Inferior parietal cortex (tissue), 1 donor: ENCODE data around the gene SLC6A8.
"Not testable (repeated sequence)": the region's sequence is repeated elsewhere in the genome, so short reads cannot be mapped to it uniquely, and the experiment has no call there.

Experiments used
- DNase-seq: peaks from one replicate; pipeline ENCODE4 v3.0.0-alpha.2; 2016; ENCODE audit errors: extremely low spot score

SLC6A8 gene

DNA sequence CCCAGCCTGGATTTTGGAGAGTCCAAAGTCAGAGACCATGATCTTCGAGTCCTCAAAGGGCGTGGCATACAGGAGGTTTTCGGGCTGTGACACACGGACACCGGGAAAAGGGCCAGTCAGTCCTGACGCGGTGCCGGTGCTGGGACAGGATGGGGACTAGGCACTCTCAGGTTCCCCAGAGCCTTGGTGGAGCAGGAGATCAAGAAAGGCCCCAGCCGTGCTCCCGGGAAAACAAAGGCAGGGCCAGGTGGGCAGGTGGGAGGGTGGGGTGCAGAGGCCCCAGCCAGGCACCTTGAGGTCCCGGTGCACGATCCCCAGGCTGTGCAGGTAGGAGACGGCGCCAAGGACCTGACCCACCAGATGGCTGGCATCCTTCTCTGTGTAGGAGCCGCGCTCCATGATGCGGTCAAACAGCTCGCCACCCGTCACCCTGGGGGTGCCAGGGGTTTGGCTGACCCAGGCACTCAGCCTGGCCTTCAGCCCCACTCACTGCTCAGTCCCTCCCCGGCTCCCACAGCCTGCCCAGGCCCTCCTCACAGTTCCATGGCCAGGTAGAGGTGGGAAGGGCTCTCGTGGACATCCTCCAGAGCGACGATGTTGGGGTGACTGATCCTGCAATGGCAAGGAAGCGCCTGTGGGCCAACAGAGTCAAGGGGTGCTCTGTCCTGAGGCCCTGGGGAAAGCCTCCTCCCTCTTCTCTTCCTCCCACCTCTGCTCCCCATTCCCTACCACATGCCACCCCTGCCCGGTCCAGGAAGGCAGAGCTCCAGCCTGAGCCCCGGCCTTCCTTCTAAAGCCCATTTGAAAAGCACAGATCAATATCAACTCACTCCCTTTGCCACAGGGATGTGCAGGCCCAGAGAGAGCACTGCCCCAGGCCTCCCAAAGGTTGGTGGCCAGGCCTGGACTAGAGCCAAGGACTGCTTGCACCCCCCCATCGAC, 15.9 kb upstream of the SLC6A8 start:
- DNase-seq = no peak

DNA sequence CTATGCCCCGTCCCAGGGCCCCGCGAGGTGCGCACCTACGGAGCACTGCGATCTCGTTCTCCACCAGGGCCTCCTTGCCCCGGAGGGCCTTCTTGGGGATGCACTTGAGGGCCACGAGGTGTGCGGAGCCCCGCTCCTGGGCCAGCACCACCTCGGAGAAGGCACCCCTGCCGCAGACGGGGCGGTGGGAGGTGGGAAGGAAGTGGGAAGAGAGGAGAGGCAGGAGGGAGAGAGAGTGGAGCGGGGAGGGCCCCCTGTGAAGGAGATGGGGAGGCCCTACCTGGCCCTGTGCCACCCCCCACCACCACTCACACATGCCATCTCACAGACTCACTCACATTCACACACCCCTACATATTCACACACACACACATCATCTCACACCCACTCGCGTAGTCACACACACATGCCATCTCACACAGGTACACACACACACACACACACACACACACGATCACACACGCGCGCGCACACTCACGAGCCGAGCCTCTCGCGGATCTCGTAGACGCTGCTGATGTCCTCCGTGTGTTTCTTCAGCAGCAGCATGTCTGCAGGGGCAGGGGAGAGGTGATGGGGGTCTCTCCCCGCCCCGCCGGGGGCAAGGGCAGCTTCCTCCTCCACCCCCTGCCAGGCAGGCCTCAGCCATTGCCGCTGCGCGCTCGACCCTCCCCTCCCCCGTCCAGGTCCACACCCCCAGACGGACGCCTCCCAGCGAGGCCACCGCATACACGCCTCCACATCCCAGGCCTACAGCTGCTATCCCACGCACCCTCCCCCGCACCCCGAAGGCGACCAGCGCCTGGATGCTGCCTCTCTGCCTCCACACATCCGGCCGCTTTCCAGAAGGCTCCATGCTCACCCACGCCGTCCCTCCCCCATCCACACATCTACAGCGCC, 14.9 kb upstream of the SLC6A8 start:
- no peak for DNase-seq

DNA sequence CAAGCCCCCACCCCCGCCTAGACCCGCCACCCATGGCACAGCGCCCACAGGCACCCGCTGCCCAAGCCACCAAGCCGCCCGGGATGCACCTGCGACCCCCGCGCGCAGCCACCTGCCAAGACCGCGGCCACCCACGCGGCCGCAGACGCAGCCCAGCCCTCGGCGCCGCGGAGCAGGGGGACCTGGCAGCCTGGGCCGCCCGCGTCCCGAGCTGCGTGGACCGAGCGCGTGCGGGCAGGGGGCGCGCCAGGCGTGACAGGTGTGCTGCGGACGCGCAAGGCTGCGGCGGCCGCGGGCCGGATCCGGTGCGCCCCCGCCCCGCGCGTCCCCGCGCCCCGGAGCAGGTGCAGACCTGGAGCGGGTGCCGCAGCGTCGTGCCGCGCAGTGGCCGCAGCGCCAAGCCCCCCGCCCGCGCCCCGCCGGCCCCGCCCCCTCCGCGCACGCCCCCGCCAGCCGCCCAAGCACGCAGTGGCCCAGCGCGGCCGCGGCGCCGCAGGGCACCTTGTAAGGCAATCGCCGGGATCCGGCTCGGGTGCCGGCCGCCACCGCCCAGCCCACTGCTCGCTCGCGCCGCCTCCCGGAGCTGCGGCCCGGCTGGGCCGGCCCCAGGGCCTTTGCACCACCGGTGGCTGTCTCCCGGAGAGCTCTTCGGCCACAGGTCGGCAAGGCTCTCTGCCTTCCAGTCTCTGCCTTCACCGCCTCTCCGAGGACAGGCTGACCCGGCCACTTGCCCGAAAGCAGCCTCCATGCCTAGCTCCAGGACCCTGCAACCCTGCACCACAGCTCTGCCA, 14.1 kb upstream of the SLC6A8 start, which contains the start of gene PNCK:
PNCK (minus strand) TSS at position 386 of the 791 bp plus-strand sequence. CDS start 737 bp downstream, outside the sequence.
- DNase-seq = no peak

DNA sequence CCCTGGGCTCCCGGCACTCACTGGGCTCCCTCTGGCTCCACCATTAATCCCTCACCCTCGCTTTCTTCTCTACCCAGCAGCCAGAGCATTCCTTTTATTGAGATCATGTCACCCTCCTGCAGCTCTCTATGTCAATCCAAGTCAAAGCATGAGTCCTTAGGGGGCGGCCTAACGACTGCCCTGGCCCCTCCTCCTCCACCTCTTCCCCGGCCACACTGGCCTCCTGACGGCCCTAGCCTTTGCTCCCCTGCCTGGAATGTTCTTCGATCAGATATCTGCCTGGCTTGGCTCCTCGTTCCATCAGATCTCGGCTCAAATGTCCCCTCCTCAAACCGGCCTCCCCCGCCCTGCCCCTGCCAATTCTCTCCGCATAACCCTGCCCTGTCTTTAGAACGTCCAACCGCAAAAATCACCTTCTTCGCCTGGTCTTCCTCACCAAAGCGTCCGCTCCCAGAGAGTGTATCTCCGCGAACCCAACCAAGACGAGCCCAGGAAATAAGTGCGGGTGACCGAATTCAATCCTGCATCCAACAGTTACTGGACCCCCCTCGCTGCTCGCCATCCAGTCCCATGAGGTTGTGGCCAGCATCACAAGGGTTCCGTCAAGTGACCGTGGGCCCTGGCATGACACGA, 13.4 kb upstream of the SLC6A8 start:
- DNase-seq = no peak

DNA sequence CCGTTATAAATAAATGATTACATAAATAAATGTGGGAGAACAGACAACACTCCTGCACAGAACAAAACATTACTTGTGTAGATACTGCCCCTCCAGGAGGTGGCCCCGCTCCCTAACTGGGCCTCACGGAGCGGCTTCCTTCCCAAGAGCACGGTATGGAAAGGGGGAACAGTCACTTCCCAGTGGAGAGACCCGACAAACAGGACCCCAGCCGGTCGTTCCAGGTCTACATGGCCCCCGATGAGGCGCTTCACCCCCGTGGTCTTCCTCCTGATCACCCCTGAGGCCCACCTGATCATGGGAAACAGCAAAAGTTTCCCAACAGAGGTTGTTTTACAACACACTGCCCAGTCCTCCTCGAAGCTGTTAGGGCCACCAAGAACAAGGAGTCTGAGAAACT, 6.6 kb upstream of the SLC6A8 start:
- DNase-seq = no peak

DNA sequence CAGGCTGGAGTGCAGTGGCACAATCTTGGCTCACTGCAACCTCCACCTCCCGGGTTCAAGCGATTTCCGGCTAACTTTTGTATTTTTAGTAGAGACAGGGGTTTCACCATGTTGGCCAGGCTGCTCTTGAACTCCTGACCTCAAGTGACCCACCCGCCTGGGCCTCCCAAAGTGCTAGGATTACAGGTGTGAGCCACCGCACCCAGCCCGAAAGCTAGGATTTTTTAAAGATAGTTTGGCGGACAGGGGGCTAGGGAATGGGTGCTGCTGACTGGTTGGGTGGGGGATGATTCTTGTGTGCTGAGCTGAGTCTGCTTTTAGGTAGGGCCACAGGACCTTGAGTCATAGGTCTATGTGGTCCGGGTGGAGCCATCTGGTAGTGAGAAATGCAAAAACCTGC, 4.2 kb upstream of the SLC6A8 start:
- not testable (repeated sequence) for DNase-seq

DNA sequence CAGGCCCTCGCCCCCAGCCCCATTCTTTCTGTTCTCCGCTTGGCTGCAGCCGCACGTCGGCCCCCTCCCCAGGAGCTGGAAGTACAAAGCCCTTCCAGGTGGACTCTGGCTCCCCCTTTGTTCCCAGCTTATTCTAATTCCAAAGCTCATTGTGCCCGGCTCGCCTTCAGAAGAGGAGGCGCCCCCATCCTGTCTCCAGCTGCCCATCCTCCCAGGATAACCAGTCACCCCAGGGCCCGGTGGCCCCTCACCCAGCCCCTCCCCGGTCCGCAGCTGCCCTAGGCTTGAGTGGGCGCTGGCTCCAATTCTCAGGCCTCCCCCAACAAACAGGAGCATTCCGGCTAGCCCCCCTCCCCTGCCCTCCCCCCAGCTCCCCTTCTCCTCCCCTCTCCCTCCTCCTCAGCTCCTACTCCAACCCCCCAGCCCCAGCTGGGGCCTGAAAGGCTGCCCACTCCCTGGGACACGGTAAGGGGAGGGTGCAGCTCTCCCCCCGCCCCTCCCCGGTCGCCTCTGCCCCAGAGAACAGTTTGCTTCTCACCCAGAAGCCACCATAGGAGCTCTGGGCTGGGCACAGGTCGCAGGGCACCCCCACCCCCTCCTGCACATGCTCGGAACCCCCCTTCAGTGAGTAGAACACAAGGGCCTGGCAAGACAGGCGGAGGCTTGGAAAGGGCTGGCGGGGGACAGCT, 3.1 kb upstream of the SLC6A8 start:
- DNase-seq = no peak

DNA sequence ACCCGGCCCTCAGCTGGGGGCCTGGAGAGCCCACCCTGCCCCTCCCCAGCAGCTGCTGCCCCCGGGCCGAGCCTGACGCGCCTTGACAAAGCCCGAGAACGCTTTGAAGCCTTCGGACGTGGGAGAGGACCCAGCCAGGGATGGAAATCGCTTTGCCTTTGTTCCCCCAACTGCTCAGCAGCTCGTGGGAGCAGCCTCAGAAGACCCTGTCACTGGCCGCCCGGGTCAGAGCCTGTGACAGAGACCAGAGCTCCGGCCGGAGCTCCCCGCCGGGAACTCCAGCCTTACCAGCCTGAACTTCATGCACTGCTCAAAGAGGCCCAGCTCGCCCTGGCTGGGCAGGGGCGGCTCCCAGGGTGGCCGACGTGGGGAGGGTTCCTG, 2.6 kb upstream of the SLC6A8 start:
- no peak for DNase-seq

DNA sequence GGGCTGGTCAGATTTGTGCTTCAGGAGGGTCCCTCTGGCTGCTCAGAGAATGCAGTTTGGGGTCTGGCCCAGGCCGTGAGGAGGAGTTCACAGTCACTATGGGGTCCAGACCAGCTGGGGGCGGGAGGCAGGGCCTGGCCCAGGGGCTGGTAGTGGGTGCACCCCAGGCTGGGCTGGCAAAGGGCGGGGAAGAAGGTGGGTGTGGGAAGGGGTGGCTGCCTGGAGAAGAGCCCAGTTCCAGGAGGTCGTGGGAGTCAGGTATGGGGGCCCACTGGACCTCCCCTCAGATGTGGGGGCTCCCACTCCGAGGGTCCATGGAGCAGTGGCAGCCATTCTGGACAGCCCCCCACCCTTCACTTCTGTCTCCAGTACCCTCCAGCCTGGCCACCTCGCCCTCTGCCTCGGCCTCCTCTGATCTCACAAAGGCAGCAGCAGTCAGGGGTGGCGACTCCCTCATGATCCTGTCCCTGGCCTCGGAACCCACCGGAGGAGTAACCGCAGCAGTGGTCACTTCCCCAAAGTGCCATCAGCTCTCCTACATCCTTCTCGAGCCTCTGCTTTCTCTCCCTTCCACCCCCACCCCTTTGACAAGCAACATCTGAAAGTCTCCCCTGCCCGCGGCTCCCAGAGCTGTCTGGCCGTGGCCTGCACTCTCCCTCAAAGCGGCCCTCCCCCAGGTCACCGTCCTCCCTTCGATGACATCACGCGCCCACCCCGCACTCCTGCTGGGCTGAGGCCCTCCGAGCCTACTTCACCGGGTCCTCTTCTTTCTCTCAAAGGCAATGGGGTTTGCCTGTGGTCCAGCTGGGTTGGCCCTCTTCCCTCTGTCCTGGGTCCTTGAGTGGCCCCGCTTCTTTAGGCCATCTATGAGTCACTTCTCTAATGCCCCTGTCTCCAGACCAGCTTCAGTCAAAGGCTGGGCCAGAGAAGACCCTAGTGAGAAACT, 1.7 kb upstream of the SLC6A8 start:
- DNase-seq = no peak

DNA sequence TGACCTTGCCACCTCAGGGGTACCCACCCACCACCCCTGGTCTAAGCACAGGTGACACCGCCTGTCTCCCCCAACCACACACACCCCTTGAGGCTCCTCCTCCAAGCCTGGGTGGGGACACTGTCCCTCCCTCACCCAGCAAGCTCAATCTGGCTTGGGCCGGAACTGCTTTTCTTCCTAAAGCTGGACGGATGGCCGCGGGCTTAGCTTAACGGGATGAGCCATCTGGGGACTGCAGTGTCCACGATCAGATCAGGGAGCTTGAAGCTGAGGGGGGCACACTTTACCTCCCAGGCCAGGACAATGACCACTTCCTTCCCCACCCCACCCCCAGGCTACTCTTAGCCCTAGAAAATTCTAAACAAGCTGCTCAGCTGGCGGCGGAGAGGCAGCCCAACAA, 1.0 kb upstream of the SLC6A8 start:
- DNase-seq = no peak

DNA sequence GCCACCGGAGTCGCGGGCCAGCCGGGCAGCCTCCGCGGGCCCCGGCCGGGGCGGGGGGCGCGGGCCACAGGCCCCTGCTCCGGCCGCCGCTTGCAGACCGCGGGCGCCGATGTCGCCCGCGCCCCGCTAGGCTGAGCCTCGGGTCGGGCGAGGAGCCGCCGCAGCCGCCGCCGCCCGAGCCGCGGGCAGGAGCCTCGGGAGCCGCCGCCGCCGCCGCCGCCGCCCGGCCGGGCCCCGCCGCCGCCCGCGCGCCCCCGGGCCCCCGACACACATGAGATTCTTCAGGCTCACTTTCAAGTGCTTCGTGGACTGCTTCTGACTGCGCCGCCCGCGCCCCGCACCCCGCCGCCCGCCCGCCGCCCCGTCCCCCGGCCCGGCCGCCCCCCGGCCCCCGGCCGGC, 345 bp downstream of the SLC6A8 start:
- DNase-seq = no peak

DNA sequence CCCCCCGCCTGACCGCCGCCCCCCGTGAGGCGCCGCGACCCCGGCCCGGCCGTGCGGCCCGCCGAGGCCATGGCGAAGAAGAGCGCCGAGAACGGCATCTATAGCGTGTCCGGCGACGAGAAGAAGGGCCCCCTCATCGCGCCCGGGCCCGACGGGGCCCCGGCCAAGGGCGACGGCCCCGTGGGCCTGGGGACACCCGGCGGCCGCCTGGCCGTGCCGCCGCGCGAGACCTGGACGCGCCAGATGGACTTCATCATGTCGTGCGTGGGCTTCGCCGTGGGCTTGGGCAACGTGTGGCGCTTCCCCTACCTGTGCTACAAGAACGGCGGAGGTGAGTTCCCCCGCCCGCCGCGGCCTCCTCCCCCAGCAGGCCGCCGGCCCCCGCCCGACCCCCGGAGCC, 780 bp downstream of the SLC6A8 start:
- no peak for DNase-seq

DNA sequence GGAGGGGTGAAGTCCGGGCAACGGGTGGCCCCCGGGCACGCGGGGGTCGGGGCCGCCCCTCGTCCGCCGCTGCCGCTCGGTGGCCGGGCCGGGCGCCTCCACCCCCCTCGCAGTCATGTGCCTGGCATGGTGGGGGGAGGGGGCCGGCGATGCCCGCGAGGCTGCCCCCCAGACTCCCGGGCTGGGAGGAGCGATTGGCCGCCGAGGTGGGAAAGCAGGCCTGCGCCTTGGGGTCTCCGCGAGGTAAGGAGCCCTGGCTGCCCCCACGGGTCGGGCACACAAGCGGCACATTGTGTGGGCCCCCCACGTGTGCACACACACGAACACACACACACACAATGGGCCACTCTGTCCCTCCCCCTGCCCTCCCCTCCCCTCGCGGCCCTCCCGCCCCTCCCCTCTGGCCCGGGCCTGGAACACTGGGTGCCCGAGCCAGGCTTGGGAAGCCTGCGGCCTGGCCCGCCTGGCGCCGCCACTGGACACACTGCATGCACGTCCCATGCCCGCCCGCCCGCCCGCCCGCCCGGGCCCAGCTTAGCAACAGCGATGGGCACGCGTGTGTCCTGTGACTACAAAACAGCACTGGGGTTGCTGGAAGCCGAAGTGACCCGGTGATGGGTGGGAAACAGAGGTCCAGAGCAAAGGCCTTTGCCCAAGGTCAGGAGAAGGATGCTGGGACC, 1.3 kb downstream of the SLC6A8 start:
- no peak for DNase-seq

DNA sequence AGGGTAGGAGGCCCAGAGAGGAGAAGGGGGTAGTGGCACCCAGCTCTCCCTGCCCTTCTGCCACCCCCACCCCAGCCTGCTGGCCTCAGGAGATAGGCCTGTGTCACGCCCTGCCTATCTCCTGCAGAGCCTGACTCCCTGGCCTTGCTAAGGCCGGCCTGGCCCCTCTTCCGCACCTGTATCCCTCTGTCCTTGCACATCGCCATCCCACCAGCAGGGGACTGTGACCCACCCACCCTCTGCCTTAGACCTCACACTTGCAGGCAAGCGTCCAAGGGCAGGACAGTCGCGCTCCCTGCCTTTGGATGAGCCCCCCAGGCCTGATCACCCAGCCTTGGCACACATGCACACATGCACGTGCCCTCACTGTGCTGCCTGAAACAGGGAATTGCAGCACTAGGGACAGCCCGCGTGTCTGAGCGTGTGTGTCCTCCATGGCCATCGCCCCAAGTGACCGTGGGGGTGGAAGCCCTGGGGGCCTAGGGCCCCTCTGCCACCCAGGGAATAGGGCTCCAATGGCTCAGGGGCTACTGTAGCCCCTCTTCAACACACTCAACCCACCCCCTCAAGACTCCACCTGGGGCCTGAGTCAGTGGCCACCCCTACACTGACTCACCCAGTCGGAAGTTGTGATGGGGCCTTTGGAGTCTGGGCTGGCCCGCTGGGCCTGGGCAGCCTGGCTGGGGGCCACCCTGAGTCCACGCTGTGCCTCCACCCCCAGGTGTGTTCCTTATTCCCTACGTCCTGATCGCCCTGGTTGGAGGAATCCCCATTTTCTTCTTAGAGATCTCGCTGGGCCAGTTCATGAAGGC, 2.1 kb downstream of the SLC6A8 start:
- no peak for DNase-seq

DNA sequence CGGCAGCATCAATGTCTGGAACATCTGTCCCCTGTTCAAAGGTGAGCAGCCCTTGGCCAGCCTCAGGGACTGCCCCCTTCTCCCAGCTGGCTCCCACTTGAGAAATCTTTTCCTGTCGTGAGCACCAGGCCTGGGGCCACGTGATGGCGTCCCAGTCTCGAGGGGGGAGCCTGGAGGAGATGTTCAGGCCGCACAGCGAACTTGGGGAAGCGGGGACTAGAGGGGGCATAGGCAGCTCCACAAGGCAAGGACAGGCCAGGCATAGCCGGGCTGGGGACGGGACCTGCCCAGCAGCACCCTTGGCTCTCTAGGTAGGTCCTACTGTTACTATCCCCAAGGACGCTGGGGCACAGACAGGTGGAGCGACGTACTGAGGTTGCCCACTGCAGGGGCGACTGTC, 2.7 kb downstream of the SLC6A8 start:
- no peak for DNase-seq

DNA sequence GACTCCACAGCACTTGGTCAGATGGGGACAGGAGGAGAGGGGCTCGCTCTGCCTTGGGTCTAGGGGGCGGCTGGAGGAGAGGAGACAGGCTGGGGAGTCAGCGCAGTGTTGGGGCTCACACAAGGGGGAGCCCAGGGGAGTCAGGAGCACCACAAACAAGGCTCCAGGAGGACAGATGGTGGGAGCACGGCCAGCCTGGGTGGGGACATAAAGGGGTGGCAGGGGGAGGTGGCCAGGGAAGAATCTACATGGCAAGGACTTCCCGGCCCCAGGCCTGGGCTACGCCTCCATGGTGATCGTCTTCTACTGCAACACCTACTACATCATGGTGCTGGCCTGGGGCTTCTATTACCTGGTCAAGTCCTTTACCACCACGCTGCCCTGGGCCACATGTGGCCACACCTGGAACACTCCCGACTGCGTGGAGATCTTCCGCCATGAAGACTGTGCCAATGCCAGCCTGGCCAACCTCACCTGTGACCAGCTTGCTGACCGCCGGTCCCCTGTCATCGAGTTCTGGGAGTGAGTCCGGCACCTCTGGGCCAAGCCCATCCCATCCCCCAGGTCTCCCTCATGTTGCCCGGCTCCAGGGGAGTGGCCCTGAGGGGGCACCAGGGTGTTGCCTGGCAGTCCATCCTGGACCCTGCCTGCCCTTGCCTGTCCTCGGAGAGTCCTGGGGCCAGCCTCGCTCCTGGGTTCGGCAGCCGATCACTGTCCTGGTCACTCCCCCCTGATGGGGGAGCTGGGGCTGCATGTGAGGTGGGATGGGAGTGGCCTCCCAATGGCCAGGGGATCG, 3.5 kb downstream of the SLC6A8 start:
- not testable (repeated sequence) for DNase-seq

DNA sequence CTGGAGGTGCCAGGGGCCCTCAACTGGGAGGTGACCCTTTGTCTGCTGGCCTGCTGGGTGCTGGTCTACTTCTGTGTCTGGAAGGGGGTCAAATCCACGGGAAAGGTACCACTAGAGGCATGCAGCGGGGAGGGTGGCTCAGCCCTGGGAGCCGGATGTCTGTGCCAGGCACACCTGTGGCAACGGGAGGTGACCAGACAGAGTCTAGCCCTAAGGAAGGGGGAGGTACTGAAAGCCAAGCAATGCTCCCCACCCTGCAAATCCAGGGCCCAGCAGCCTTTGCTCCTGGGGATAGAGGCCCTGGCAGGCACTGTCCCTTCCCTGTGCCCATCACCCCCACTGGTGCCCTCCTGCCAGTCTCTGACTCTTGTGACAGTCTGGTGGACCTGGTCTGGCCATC, 4.3 kb downstream of the SLC6A8 start:
- no peak for DNase-seq
